ENCODE data around the gene MECP2.

DNA sequence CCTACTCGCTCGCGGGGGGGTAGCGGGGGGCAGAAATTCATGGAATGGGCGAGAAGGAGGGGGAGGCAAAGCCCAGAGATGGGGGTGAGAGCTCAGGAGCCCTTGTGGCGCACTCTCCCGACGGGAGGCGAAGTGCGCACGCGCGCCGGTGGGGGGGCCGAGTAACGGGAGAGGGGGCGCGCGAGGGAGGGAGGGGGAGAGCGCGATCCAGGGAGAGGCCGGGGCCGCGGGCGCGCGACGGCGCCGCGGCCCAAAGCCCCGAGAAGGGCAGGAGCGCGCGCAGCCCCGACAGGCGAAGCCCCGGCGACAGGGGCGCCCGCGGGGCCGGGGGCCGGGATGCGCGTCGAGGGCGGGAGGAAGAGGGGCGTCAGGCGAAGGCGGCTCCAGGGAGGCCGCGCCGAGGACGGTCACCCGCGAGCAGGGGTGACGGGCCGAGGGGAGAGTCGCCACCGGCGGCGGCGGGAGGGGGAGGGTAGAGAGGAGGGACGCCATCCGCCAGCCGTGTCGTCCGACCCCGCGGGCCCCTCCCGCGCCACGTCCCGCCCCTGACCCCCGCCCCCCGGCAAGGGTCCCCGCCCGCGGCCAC lies 421 bp downstream of the MECP2 start:
- TF ChIP-seq, protein P1, sequence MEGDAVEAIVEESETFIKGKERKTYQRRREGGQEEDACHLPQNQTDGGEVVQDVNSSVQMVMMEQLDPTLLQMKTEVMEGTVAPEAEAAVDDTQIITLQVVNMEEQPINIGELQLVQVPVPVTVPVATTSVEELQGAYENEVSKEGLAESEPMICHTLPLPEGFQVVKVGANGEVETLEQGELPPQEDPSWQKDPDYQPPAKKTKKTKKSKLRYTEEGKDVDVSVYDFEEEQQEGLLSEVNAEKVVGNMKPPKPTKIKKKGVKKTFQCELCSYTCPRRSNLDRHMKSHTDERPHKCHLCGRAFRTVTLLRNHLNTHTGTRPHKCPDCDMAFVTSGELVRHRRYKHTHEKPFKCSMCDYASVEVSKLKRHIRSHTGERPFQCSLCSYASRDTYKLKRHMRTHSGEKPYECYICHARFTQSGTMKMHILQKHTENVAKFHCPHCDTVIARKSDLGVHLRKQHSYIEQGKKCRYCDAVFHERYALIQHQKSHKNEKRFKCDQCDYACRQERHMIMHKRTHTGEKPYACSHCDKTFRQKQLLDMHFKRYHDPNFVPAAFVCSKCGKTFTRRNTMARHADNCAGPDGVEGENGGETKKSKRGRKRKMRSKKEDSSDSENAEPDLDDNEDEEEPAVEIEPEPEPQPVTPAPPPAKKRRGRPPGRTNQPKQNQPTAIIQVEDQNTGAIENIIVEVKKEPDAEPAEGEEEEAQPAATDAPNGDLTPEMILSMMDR (IDR thresholded peaks at IDR 0.05; ENCODE audit: insufficient read depth, low read length) = no peak
- TF ChIP-seq POLR2AphosphoS5 (IDR thresholded peaks at IDR 0.05; ENCODE audit: low read depth) (no peak), SPI1 (IDR thresholded peaks at IDR 0.05; ENCODE audit: borderline replicate concordance, low read depth) (no peak), GABPA (IDR thresholded peaks at IDR 0.05; ENCODE audit: low read depth) (no peak)
